H1 (cell line): Measurements from ENCODE around the gene KANSL1. TPM values are rescaled to one million over a fixed set of nuclear protein-coding genes. Genes with fewer than 3 reads are reported as not detected.

Experiments used
- CTCF ChIA-PET: fragments of 300-600 bp; sonication (Branson Sonifier 250); formaldehyde crosslinking; loops from one replicate; lab custom pipeline; 2021; ENCODE audit not compliant: partially characterized antibody; lab: Charles Lee
- POLR2A ChIA-PET: fragments of 300-600 bp; sonication (Branson Sonifier 250); formaldehyde crosslinking; loops from one replicate; lab custom pipeline; 2021; ENCODE audit warnings: inconsistent platforms; ENCODE audit not compliant: partially characterized antibody; lab: Charles Lee
- DNase-seq, 2 experiments: peaks; one replicate each; pipeline versions ENCODE4 v3.0.0 to v3.0.0-alpha.2; 2010 to 2022; ENCODE audit warnings: low spot score in 2 of 2, low read depth in 1 of 2, mixed read lengths in 1 of 2
- FAIRE-seq: peaks from 2 replicates; lab custom pipeline; 2011; peaks lifted over from hg19 to GRCh38; lab: Jason Lieb, UNC
- H2AFZ ChIP-seq: 2 replicates; pipeline ENCODE4 v1.8.1; 2012; ENCODE audit warnings: low read length, inconsistent platforms
- H2AK5ac ChIP-seq: 2 replicates; pipeline ENCODE4 v1.6.1; 2013; ENCODE audit warnings: low read depth, low read length
- H2BK120ac ChIP-seq: replicated peaks from 2 replicates; pipeline ENCODE3; 2013; ENCODE audit warnings: low read depth, low read length, inconsistent platforms
- H2BK12ac ChIP-seq: 2 replicates; pipeline ENCODE4 v1.6.1; 2013; ENCODE audit warnings: low read depth, low read length
- H2BK15ac ChIP-seq: 2 replicates; pipeline ENCODE4 v1.6.1; 2013; ENCODE audit warnings: low read length
- H2BK20ac ChIP-seq: 2 replicates; pipeline ENCODE4 v1.6.1; 2013; ENCODE audit warnings: low read length
- H2BK5ac ChIP-seq: 2 replicates; pipeline ENCODE4 v1.6.1; 2013; ENCODE audit warnings: low read depth, low read length
- H3K14ac ChIP-seq: 2 replicates; pipeline ENCODE4 v1.6.1; 2013; ENCODE audit warnings: inconsistent platforms; ENCODE audit not compliant: insufficient read length
- H3K18ac ChIP-seq: 2 replicates; pipeline ENCODE4 v1.6.1; 2013; ENCODE audit warnings: low read length; ENCODE audit errors: extremely low read depth
- H3K23ac ChIP-seq: 2 replicates; pipeline ENCODE4 v1.6.1; 2013; ENCODE audit warnings: inconsistent platforms; ENCODE audit not compliant: insufficient read length
- H3K23me2 ChIP-seq: 2 replicates; pipeline ENCODE4 v1.6.1; 2013; ENCODE audit warnings: low read depth, low read length
- H3K27ac ChIP-seq: 2 replicates; pipeline ENCODE4 v1.6.1; 2011; ENCODE audit warnings: low read depth, low read length, inconsistent platforms
- H3K27me3 ChIP-seq, 4 experiments: replicated peaks in 1 of 4; 1 replicate in 1 of 4; 2 replicates in 3 of 4; pipeline versions ENCODE4 v1.6.1 to v1.8.1; 2011 to 2013; ENCODE audit warnings: low read length in 3 of 4, mild to moderate bottlenecking in 3 of 4, inconsistent platforms in 2 of 4, mixed read lengths in 2 of 4, moderate library complexity in 1 of 4; ENCODE audit not compliant: control insufficient read depth in 3 of 4, insufficient read depth in 3 of 4; ENCODE audit errors: extremely low read depth in 1 of 4
- H3K36me3 ChIP-seq, 4 experiments: 2 replicates each; pipeline versions ENCODE4 v1.6.1 to v1.8.1; 2011 to 2013; ENCODE audit warnings: mild to moderate bottlenecking in 4 of 4, low read length in 3 of 4, moderate library complexity in 2 of 4, control low read depth in 1 of 4, inconsistent platforms in 1 of 4; ENCODE audit not compliant: insufficient read depth in 4 of 4, control insufficient read depth in 2 of 4
- H3K4ac ChIP-seq: replicated peaks from 2 replicates; pipeline ENCODE3; 2013; ENCODE audit warnings: low read length, low read depth, mixed read lengths, inconsistent platforms; ENCODE audit not compliant: insufficient read length
- H3K4me1 ChIP-seq, 4 experiments: replicated peaks in 1 of 4; 1 replicate in 1 of 4; 2 replicates in 3 of 4; pipeline versions ENCODE4 v1.6.1 to v1.8.1; 2011 to 2013; ENCODE audit warnings: low read length in 3 of 4, inconsistent platforms in 2 of 4, mixed read lengths in 1 of 4; ENCODE audit not compliant: insufficient read depth in 4 of 4, control insufficient read depth in 3 of 4
- H3K4me2 ChIP-seq, 2 experiments: 2 replicates each; pipeline versions ENCODE4 v1.6.1 to v1.8.1; 2011 to 2013; ENCODE audit warnings: low read depth in 2 of 2, low read length in 2 of 2, control low read depth in 1 of 2, inconsistent platforms in 1 of 2, mild to moderate bottlenecking in 1 of 2; ENCODE audit not compliant: insufficient read depth in 1 of 2
- H3K4me3 ChIP-seq, 4 experiments: fragments of 200-600, 300-600 bp in 1 of 4; sonication (generic), shearing (Covaris generic), sonication (Bioruptor Twin) in 1 of 4; 2 replicates each; pipeline versions ENCODE4 v1.5.1 to v1.8.1; 2011 to 2016; ENCODE audit warnings: low read length in 4 of 4, low read depth in 3 of 4, control low read depth in 2 of 4, inconsistent platforms in 2 of 4, mild to moderate bottlenecking in 2 of 4, mixed read lengths in 1 of 4, moderate library complexity in 1 of 4; ENCODE audit not compliant: insufficient read depth in 2 of 4; ENCODE audit errors: extremely low read depth in 1 of 4
- H3K56ac ChIP-seq: replicated peaks from 2 replicates; pipeline ENCODE3; 2013; ENCODE audit warnings: low read depth, mild to moderate bottlenecking, mixed read lengths, low read length, inconsistent platforms; ENCODE audit not compliant: insufficient read length
- H3K79me1 ChIP-seq: 2 replicates; pipeline ENCODE4 v1.6.1; 2013; ENCODE audit warnings: low read depth, low read length, control low read depth
- H3K79me2 ChIP-seq, 2 experiments: 2 replicates each; pipeline versions ENCODE4 v1.6.1 to v1.8.1; 2012 to 2013; ENCODE audit warnings: low read length in 2 of 2, mild to moderate bottlenecking in 2 of 2, inconsistent platforms in 1 of 2; ENCODE audit not compliant: insufficient read depth in 2 of 2, control insufficient read depth in 1 of 2
- H3K9ac ChIP-seq, 4 experiments: replicated peaks in 1 of 4; 1 replicate in 1 of 4; 2 replicates in 3 of 4; pipeline versions ENCODE4 v1.6.1 to v1.8.1; 2011 to 2013; ENCODE audit warnings: low read depth in 3 of 4, low read length in 3 of 4, control low read depth in 2 of 4, mild to moderate bottlenecking in 2 of 4, moderate library complexity in 2 of 4, inconsistent platforms in 1 of 4; ENCODE audit errors: extremely low read depth in 1 of 4
- H3K9me3 ChIP-seq, 2 experiments: 2 replicates each; pipeline versions ENCODE4 v1.6.1 to v1.8.1; 2012 to 2013; ENCODE audit warnings: mild to moderate bottlenecking in 2 of 2, moderate library complexity in 2 of 2, control low read depth in 1 of 2, inconsistent platforms in 1 of 2, low read depth in 1 of 2, low read length in 1 of 2, mixed read lengths in 1 of 2; ENCODE audit not compliant: insufficient read depth in 2 of 2
- H4K20me1 ChIP-seq, 2 experiments: replicated peaks in 1 of 2; 2 replicates each; pipeline versions ENCODE3 to v1.8.1; 2011 to 2013; ENCODE audit warnings: inconsistent platforms in 2 of 2, low read length in 2 of 2, mild to moderate bottlenecking in 1 of 2; ENCODE audit not compliant: insufficient read depth in 2 of 2, control insufficient read depth in 1 of 2
- H4K5ac ChIP-seq: 2 replicates; pipeline ENCODE4 v1.6.1; 2013; ENCODE audit warnings: low read length, low read depth, mixed read lengths, inconsistent platforms; ENCODE audit not compliant: insufficient read length
- H4K8ac ChIP-seq: 2 replicates; pipeline ENCODE4 v1.8.0; 2013; ENCODE audit warnings: mild to moderate bottlenecking, moderate library complexity, low read length, inconsistent platforms; ENCODE audit not compliant: insufficient read depth; ENCODE audit errors: extremely low read depth
- H4K91ac ChIP-seq: replicated peaks from 2 replicates; pipeline ENCODE3; 2013; ENCODE audit warnings: low read length, mixed read lengths, inconsistent platforms; ENCODE audit not compliant: insufficient read length
- BACH1 ChIP-seq: IDR thresholded peaks from 2 replicates; pipeline ENCODE4 v1.6.1; 2012; ENCODE audit warnings: low read length, improper control_type of control experiment
- CBX8 ChIP-seq: fragments of 300-800, 300-1000 bp; sonication (generic); IDR thresholded peaks from 2 replicates; pipeline ENCODE4 v1.7.1; 2016; ENCODE audit warnings: low read depth, low read length, borderline replicate concordance
- HDAC2 ChIP-seq, 2 experiments: fragments of 300-600 bp in 1 of 2; sonication (generic) in 1 of 2; IDR thresholded peaks; 2 replicates each; pipeline ENCODE4 v1.6.1; 2011 to 2012; ENCODE audit warnings: low read depth in 2 of 2, low read length in 2 of 2, mild to moderate bottlenecking in 2 of 2, moderate library complexity in 2 of 2, borderline replicate concordance in 1 of 2, inconsistent platforms in 1 of 2
- KDM5A ChIP-seq: fragments of 200-600 bp; IDR thresholded peaks from 2 replicates; pipeline ENCODE4 v1.7.1; 2012; ENCODE audit warnings: mild to moderate bottlenecking, low read length, inconsistent platforms, mixed read lengths
- RBBP5 ChIP-seq: IDR thresholded peaks from 2 replicates; pipeline ENCODE4 v1.7.1; 2012; ENCODE audit warnings: low read depth, mild to moderate bottlenecking, inconsistent platforms, low read length, moderate library complexity, borderline replicate concordance
- RXRA ChIP-seq: IDR thresholded peaks from 2 replicates; pipeline ENCODE4 v1.6.1; 2011; ENCODE audit warnings: low read depth, mild to moderate bottlenecking, low read length, moderate library complexity; ENCODE audit not compliant: insufficient read depth
- SP2 ChIP-seq: IDR thresholded peaks from 2 replicates; pipeline ENCODE4 v1.6.1; 2012; ENCODE audit warnings: mild to moderate bottlenecking, low read length, inconsistent platforms
- TBP ChIP-seq: IDR thresholded peaks from 2 replicates; pipeline ENCODE4 v1.6.1; 2011; ENCODE audit warnings: low read depth, low read length, improper control_type of control experiment
- TCF12 ChIP-seq: IDR thresholded peaks from 2 replicates; pipeline ENCODE4 v1.6.1; 2011; ENCODE audit warnings: low read depth, mild to moderate bottlenecking, low read length
- YY1 ChIP-seq: IDR thresholded peaks from 2 replicates; pipeline ENCODE4 v1.6.1; 2011; ENCODE audit warnings: low read depth, mild to moderate bottlenecking, low read length
- ZNF274 ChIP-seq: IDR thresholded peaks from 2 replicates; pipeline ENCODE4 v1.7.0; 2012; ENCODE audit warnings: low read length, borderline replicate concordance; ENCODE audit errors: extremely low read depth
- WGBS, 2 experiments: shearing (Covaris generic) in 1 of 2; methylation state at CpG; one replicate each; pipeline versions ENCODE4 v1.1.6 to v1.1.7; 2013 to 2015; ENCODE audit warnings: low lambda C conversion rate in 2 of 2, mixed read lengths in 2 of 2, inconsistent platforms in 1 of 2, low coverage in 1 of 2, missing lambda C conversion rate in 1 of 2; ENCODE audit not compliant: insufficient replicate concordance in 2 of 2, insufficient coverage in 1 of 2, insufficient read length in 1 of 2; ENCODE audit errors: extremely low coverage in 1 of 2, missing lambda C conversion rate in 1 of 2; 5-methylcytosine and 5-hydroxymethylcytosine counted together
- polyA plus RNA-seq, 7 experiments: library from polyadenylated mRNA; depleted of rRNA in 3 of 7; stranded (reverse) in 5 of 7; unstranded in 2 of 7; fragments of >200 nt in 5 of 7; fragments of 200-250 nt in 2 of 7; gene quantifications; 1 replicate in 5 of 7; 2 replicates in 1 of 7; 4 replicates in 1 of 7; pipeline versions ENCODE4 v1.2.1 to v1.2.3, GENCODE V29; 2011 to 2013; ENCODE audit warnings: missing spikeins in 2 of 7, mixed read lengths in 2 of 7
- total RNA-seq: library from RNA; stranded (reverse); fragmentation: NEBNext Ultra II Directional; extraction: Animal tissue kit (Norgen Biotek cat#: 25700); gene quantifications from 2 replicates; pipeline ENCODE4 v1.2.1, GENCODE V29; 2021

Gene KANSL1
- total and polyA plus RNA-seq, 2 of the 8 experiments (the other 6 are each of a cell fraction or from before 2014, with no cell fraction given): 34.0 to 128 TPM

GRCh38 chr17:45991341-45991740, 201.9 kb downstream of the KANSL1 start:
- Histone ChIP-seq H4K20me1 (no peaks in the 10 kb centered on the region), H2AFZ (no peak overlapping the region), H3K4me3 (no peak overlapping the region), H3K14ac (no peak overlapping the region), H2BK20ac (no peak overlapping the region), H3K27me3 (peaks cover 0 to 2% (median 0%) of the 10 kb centered on the region in 4 experiments; a peak in 1 of 7 replicates), H2AK5ac (no peak overlapping the region), H2BK120ac (no peak overlapping the region), H3K56ac (no peak overlapping the region), H4K91ac (no peak overlapping the region)
- FAIRE-seq: no peak
- TF ChIP-seq ZNF274 (no peak), RBBP5 (no peak), HDAC2 (IDR thresholded peaks at IDR 0.05; ENCODE audit: borderline replicate concordance in 1 of 2, low read depth in 2 of 2, low read length in 2 of 2) (no peak), RXRA (no peak), TBP (no peak), KDM5A (no peak), SP2 (no peak), TCF12 (no peak), CBX8 (no peak), BACH1 (no peak), YY1 (no peak)
- TF ChIP-seq, all 59 proteins: peak for 0
- CTCF ChIA-PET: interaction anchor here (0.6 to 4.5 kb wide), 10 partner anchors 9 to 351 kb away, joined by 3 to 25 read pairs (median 6); no protein-coding TSS in a partner anchor
- Histone ChIP-seq H3K23ac (no peak overlapping the region), H3K79me1 (no peaks in the 10 kb centered on the region), H3K9me3 (no peaks in the 10 kb centered on the region), H3K4ac (no peak overlapping the region), H4K5ac (no peak overlapping the region), H3K9ac (no peak overlapping the region), H3K18ac (no peak overlapping the region), H3K36me3 (no peaks in the 10 kb centered on the region), H2BK12ac (no peak overlapping the region), H3K23me2 (no peaks in the 10 kb centered on the region), H3K4me2 (no peak overlapping the region), H2BK15ac (no peak overlapping the region), H3K27ac (no peak overlapping the region), H2BK5ac (no peak overlapping the region), H3K4me1 (peaks cover 0 to 9% (median 4%) of the 10 kb centered on the region in 4 experiments; a peak in 5 of 7 replicates), H4K8ac (no peak overlapping the region), H3K79me2 (no peaks in the 10 kb centered on the region)
- DNase-seq: no peak
- WGBS, 2 experiments: 88% methylated on average over 10 of the region's 10 CpGs; no CpG with 5 or more reads in 1 of the 2 experiments
- POLR2A ChIA-PET: no interaction called here
